Measurements from ENCODE around the gene ZSWIM5.
A peak's percentile ranks its signal among the peaks of the same experiment; 100 is the strongest.

Gene ZSWIM5

DNA sequence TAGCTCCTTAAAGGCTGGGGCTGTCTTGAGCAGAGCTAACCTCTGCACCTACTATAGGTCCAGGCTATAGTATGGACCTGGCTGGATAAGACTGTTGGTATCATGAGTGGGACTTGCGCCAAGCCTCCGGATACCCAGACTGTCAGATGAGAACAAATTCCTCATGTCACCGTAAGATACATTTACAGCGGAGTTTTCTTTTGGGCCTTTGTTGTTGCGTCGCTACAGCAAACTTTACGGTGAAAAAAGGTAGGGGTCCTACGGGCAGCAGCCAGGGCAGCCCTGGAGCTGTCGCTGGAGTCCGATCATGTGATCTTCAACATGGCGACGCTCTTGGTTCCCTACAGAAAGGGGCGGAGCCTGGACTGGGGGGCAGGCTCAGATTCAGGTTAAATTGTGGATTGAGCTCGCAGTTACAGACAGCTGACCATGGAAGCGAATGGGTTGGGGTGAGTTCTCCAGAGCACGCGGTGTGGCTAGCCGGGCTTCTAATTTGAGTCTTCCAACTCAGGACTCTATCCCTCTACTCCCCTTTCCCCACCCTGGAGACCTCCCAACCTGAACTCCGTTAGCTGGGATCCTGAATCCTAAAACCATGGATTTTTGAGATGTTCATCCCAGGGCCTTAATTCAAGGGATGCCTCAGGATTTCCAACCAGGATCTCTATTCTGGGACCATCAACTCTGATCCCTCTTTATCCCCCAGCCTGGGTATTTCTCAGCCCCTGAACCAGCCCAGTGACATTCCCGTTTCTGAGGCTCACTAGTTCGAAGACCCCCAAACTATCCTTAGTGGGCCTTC is 194.4 kb downstream of the ZSWIM5 start, which contains the start of gene UROD (continued):
- no peak for TF ChIP-seq ZBTB1 (tag by site-specific recombination; IDR thresholded peaks at IDR 0.05)
- peak; percentile 71 for TF ChIP-seq ZBTB48 (tag by site-specific recombination; IDR thresholded peaks at IDR 0.05)
- TF ChIP-seq ZNF112 (tag by site-specific recombination; IDR thresholded peaks at IDR 0.05), result no peak
- no peak for TF ChIP-seq ZNF558 (tag by site-specific recombination; IDR thresholded peaks at IDR 0.05)
- TF ChIP-seq, protein P1, sequence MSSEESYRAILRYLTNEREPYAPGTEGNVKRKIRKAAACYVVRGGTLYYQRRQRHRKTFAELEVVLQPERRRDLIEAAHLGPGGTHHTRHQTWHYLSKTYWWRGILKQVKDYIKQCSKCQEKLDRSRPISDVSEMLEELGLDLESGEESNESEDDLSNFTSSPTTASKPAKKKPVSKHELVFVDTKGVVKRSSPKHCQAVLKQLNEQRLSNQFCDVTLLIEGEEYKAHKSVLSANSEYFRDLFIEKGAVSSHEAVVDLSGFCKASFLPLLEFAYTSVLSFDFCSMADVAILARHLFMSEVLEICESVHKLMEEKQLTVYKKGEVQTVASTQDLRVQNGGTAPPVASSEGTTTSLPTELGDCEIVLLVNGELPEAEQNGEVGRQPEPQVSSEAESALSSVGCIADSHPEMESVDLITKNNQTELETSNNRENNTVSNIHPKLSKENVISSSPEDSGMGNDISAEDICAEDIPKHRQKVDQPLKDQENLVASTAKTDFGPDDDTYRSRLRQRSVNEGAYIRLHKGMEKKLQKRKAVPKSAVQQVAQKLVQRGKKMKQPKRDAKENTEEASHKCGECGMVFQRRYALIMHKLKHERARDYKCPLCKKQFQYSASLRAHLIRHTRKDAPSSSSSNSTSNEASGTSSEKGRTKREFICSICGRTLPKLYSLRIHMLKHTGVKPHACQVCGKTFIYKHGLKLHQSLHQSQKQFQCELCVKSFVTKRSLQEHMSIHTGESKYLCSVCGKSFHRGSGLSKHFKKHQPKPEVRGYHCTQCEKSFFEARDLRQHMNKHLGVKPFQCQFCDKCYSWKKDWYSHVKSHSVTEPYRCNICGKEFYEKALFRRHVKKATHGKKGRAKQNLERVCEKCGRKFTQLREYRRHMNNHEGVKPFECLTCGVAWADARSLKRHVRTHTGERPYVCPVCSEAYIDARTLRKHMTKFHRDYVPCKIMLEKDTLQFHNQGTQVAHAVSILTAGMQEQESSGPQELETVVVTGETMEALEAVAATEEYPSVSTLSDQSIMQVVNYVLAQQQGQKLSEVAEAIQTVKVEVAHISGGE (tag by site-specific recombination; conservative IDR thresholded peaks at IDR 0.05; ENCODE audit: low read depth), result no peak
- peak; percentile 54 for TF ChIP-seq ZXDB (tag by site-specific recombination; IDR thresholded peaks at IDR 0.05)
- TF ChIP-seq, protein P2, sequence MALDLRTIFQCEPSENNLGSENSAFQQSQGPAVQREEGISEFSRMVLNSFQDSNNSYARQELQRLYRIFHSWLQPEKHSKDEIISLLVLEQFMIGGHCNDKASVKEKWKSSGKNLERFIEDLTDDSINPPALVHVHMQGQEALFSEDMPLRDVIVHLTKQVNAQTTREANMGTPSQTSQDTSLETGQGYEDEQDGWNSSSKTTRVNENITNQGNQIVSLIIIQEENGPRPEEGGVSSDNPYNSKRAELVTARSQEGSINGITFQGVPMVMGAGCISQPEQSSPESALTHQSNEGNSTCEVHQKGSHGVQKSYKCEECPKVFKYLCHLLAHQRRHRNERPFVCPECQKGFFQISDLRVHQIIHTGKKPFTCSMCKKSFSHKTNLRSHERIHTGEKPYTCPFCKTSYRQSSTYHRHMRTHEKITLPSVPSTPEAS (tag by site-specific recombination; IDR thresholded peaks at IDR 0.05), result no peak
- no peak for TF ChIP-seq ZNF791 (tag by site-specific recombination; IDR thresholded peaks at IDR 0.05)
- no peak for TF ChIP-seq WT1 (tag by site-specific recombination; IDR thresholded peaks at IDR 0.05)
- no peak for TF ChIP-seq ZNF776 (tag by site-specific recombination; IDR thresholded peaks at IDR 0.05; ENCODE audit: borderline replicate concordance)
- TF ChIP-seq MYNN (tag by site-specific recombination; IDR thresholded peaks at IDR 0.05; ENCODE audit: borderline replicate concordance), result no peak
- TF ChIP-seq ZNF140 (tag by site-specific recombination; IDR thresholded peaks at IDR 0.05), result no peak
- TF ChIP-seq KLF16 (tag by site-specific recombination; IDR thresholded peaks at IDR 0.05), result peak; percentile 80
- TF ChIP-seq, protein P3, sequence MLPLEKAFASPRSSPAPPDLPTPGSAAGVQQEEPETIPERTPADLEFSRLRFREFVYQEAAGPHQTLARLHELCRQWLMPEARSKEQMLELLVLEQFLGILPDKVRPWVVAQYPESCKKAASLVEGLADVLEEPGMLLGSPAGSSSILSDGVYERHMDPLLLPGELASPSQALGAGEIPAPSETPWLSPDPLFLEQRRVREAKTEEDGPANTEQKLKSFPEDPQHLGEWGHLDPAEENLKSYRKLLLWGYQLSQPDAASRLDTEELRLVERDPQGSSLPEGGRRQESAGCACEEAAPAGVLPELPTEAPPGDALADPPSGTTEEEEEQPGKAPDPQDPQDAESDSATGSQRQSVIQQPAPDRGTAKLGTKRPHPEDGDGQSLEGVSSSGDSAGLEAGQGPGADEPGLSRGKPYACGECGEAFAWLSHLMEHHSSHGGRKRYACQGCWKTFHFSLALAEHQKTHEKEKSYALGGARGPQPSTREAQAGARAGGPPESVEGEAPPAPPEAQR (tag by site-specific recombination; IDR thresholded peaks at IDR 0.05), result no peak
- no peak for TF ChIP-seq ZNF514 (tag by site-specific recombination; IDR thresholded peaks at IDR 0.05)

DNA sequence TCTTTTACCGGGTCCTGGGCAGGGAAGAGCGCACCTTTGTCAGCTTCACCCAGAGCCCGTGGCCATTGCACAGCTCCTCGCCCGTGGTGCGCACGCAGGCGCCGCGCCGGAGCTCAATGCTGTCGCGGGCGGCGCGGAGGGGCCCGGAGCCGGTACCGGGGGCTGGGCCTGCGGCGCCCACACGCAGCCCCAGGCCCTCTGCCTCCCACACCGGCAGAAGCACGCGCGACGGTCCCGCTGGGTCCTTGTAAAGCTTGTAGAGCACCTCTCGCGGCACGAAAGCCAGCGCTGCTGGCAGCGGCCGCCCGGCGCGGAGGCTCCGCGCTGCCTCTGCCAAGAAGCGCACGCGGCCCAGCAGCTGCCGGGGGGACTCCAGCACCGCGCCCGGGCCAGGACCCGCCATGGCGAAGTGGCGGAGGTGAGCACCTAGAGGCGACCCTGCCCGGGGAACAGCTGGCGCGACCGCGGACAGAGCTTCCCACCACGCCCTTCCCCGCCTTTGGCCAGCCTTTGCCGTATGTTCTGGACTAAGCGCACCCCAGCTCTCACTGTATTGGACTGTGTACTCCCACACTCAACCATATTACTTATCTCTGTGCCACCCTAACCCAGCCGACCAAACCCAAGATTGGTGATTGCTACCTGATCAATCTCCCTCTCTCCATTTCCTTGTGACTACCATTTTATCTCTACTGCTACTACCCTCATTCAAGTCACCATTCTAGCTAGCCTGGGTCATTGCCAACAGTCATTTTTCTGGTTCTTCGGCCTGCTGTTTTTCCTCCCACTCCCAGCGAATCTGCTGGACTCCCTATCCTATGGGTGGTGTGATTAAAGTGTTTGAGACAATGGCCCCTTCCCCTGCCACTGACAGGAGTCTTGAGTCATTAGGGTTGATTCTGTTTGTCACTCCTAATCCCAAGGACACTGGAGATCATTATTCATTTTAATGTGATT is 195.3 kb downstream of the ZSWIM5 start, which contains the start of gene HECTD3:
HECTD3 (minus strand) TSS at position 470 of the 957 bp plus-strand sequence; CDS start at position 403, 67 bp downstream.
- ChIA-PET POLR2A (interaction anchor here (0.5 to 5.7 kb wide), 32 partner anchors 8 to 510 kb away, joined by 3 to 83 read pairs (median 6); partner anchors contain the start of genes BTBD19, CCDC163, EIF2B3 and MMACHC), CTCF (interaction anchor here (0.7 to 12.0 kb wide), 14 partner anchors 10 to 482 kb away, joined by 3 to 304 read pairs (median 4); partner anchors contain the start of genes RNU5D-1 and TESK2)
- Histone ChIP-seq H3K27ac (ENCODE audit: extremely low read depth, low read depth, low read length) (peak within 1 kb of the TSS; percentile 48; the same call in 1 of the 2 replicates), H3K36me3 (ENCODE audit: control insufficient read depth in 2 of 2, insufficient read depth in 1 of 2, low read length in 2 of 2) (peaks cover 0 to 67% of the 10 kb centered on the region in 2 experiments; a peak in 1 of 3 replicates), H3K9me3 (ENCODE audit: control insufficient read depth, insufficient read depth, low read depth, low read length) (no peaks in the 10 kb centered on the region), H3K4me1 (ENCODE audit: control insufficient read depth, insufficient read depth, low read length) (no peaks in the 10 kb centered on the region), H3K4me3 (ENCODE audit: low read depth, low read length) (peak within 1 kb of the TSS; percentile 84)
- peak; percentile 86 for TF ChIP-seq ZNF600 (tag by site-specific recombination; IDR thresholded peaks at IDR 0.05)
- TF ChIP-seq ZBTB48 (tag by site-specific recombination; IDR thresholded peaks at IDR 0.05), result 0 out of 2 replicates have a peak, but pooled peaks have one; percentile 53
- TF ChIP-seq SP3 (tag by site-specific recombination; IDR thresholded peaks at IDR 0.05), result peak; percentile 69
- TF ChIP-seq TRIM28 (IDR thresholded peaks at IDR 0.05; ENCODE audit: borderline replicate concordance, low read length), result peak; percentile 93
- peak; percentile 95 for TF ChIP-seq ZBTB20 (tag by site-specific recombination; IDR thresholded peaks at IDR 0.05)
- TF ChIP-seq, protein P1 (tag by site-specific recombination; conservative IDR thresholded peaks at IDR 0.05; ENCODE audit: low read depth), result peak; percentile 36; the same call in 1 of the 2 replicates
- TF ChIP-seq, protein P4, sequence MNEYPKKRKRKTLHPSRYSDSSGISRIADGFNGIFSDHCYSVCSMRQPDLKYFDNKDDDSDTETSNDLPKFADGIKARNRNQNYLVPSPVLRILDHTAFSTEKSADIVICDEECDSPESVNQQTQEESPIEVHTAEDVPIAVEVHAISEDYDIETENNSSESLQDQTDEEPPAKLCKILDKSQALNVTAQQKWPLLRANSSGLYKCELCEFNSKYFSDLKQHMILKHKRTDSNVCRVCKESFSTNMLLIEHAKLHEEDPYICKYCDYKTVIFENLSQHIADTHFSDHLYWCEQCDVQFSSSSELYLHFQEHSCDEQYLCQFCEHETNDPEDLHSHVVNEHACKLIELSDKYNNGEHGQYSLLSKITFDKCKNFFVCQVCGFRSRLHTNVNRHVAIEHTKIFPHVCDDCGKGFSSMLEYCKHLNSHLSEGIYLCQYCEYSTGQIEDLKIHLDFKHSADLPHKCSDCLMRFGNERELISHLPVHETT (tag by site-specific recombination; IDR thresholded peaks at IDR 0.05), result 0 out of 2 replicates have a peak, but pooled peaks have one; percentile 47
- TF ChIP-seq SP7 (tag by site-specific recombination; IDR thresholded peaks at IDR 0.05), result peak; percentile 20; the same call in 1 of the 2 replicates
- TF ChIP-seq ZNF629 (tag by site-specific recombination; IDR thresholded peaks at IDR 0.05), result peak; percentile 22; the same call in 1 of the 2 replicates
- TF ChIP-seq ZSCAN16 (tag by site-specific recombination; IDR thresholded peaks at IDR 0.05), result peak; percentile 90

Measured in HEK293 (cell line).